Activated CD4-positive, alpha-beta T cell treated with anti-CD3 and anti-CD28 coated beads, Interleukin-2, amount 10 ng/mL, durations not matched to agents 24 days and 14 days (primary cell): ENCODE results near the gene TTLL9. TPM values are rescaled to one million over a fixed set of nuclear protein-coding genes. Genes with fewer than 3 reads are reported as not detected.
"Not testable (repeated sequence)": the region's sequence is repeated elsewhere in the genome, so short reads cannot be mapped to it uniquely, and the experiment has no call there.

Experiments used
- DNase-seq: peaks from one replicate; pipeline ENCODE4 v3.0.0; 2022
- H3K27ac Mint-ChIP-seq: one replicate; pipeline ENCODE4 v1.8.0; 2022; ENCODE audit warnings: mild to moderate bottlenecking, mixed read lengths
- H3K27me3 Mint-ChIP-seq: one replicate; pipeline ENCODE4 v1.8.0; 2022; ENCODE audit warnings: mixed read lengths
- H3K36me3 Mint-ChIP-seq: one replicate; pipeline ENCODE4 v1.8.0; 2022; ENCODE audit warnings: low read depth, mild to moderate bottlenecking, mixed read lengths
- H3K4me1 Mint-ChIP-seq: one replicate; pipeline ENCODE4 v1.8.0; 2021; ENCODE audit warnings: mixed read lengths
- H3K4me3 Mint-ChIP-seq: one replicate; pipeline ENCODE4 v1.8.0; 2022; ENCODE audit warnings: mild to moderate bottlenecking, moderate library complexity, mixed read lengths
- H3K9me3 Mint-ChIP-seq: one replicate; pipeline ENCODE4 v1.8.0; 2021; ENCODE audit warnings: mixed read lengths
- intact Hi-C: fragments of 100-400 bp; cut with micrococcal nuclease; formaldehyde crosslinking; loops from one replicate; pipeline ENCODE4 v1.15.1; 2023
- total RNA-seq: library from RNA; stranded (reverse); gene quantifications from 2 replicates; pipeline ENCODE4 v1.2.3, GENCODE V29; 2022

The TTLL9 gene
- total RNA-seq, 1 donor from 2014 or later, result not detected

- H3K9me3 Mint-ChIP-seq, result no peaks in the 10 kb centered on the region
- no peak overlapping the region for H3K27ac Mint-ChIP-seq
- peaks cover 6% of the 10 kb centered on the region for H3K27me3 Mint-ChIP-seq
- H3K4me3 Mint-ChIP-seq, result no peak overlapping the region
- H3K4me1 Mint-ChIP-seq, result no peaks in the 10 kb centered on the region
- no peaks in the 10 kb centered on the region for H3K36me3 Mint-ChIP-seq
- no peak for DNase-seq
- intact Hi-C loops, result no loop called here
These were observed 33.4 kb downstream of the TTLL9 start for GRCh38 chr20:31903627-31904386.

- DNase-seq, result no peak
- no peaks in the 10 kb centered on the region for H3K4me1 Mint-ChIP-seq
- no peak overlapping the region for H3K4me3 Mint-ChIP-seq
- H3K27me3 Mint-ChIP-seq, result peaks cover 6% of the 10 kb centered on the region
- intact Hi-C loops, result no loop called here
- no peaks in the 10 kb centered on the region for H3K36me3 Mint-ChIP-seq
- H3K27ac Mint-ChIP-seq, result no peak overlapping the region
- no peaks in the 10 kb centered on the region for H3K9me3 Mint-ChIP-seq
These were observed 35.6 kb downstream of the TTLL9 start for GRCh38 chr20:31906001-31906400.

- intact Hi-C loops, result no loop called here
- Mint-ChIP-seq H3K4me1 (no peaks in the 10 kb centered on the region), H3K9me3 (no peaks in the 10 kb centered on the region), H3K36me3 (no peaks in the 10 kb centered on the region), H3K27ac (no peak overlapping the region), H3K27me3 (peaks cover 6% of the 10 kb centered on the region), H3K4me3 (no peak overlapping the region)
- no peak for DNase-seq
These were observed 36.6 kb downstream of the TTLL9 start for GRCh38 chr20:31907046-31907445.

- Mint-ChIP-seq H3K27me3 (peaks cover 6% of the 10 kb centered on the region), H3K36me3 (no peaks in the 10 kb centered on the region), H3K4me1 (no peaks in the 10 kb centered on the region), H3K9me3 (no peaks in the 10 kb centered on the region), H3K27ac (no peak overlapping the region), H3K4me3 (no peak overlapping the region)
- intact Hi-C loops, result no loop called here
- DNase-seq, result no peak
These were observed 37.6 kb downstream of the TTLL9 start for GRCh38 chr20:31908016-31908415.

GRCh38 chr20:31908424-31908823, 38.0 kb downstream of the TTLL9 start:
- H3K4me3 Mint-ChIP-seq, result no peak overlapping the region
- peaks cover 4% of the 10 kb centered on the region for H3K27me3 Mint-ChIP-seq
- no peak for DNase-seq
- no peaks in the 10 kb centered on the region for H3K9me3 Mint-ChIP-seq
- H3K27ac Mint-ChIP-seq, result no peak overlapping the region
- intact Hi-C loops, result no loop called here
- H3K36me3 Mint-ChIP-seq, result no peaks in the 10 kb centered on the region
- H3K4me1 Mint-ChIP-seq, result no peaks in the 10 kb centered on the region

- H3K9me3 Mint-ChIP-seq, result no peaks in the 10 kb centered on the region
- no peaks in the 10 kb centered on the region for H3K4me1 Mint-ChIP-seq
- H3K36me3 Mint-ChIP-seq, result no peaks in the 10 kb centered on the region
- H3K27ac Mint-ChIP-seq, result no peak overlapping the region
- H3K27me3 Mint-ChIP-seq, result peaks cover 2% of the 10 kb centered on the region
- no peak for DNase-seq
- intact Hi-C loops, result no loop called here
- no peak overlapping the region for H3K4me3 Mint-ChIP-seq
These were observed 39.0 kb downstream of the TTLL9 start for GRCh38 chr20:31909253-31910070.

GRCh38 chr20:31910071-31910803, 39.8 kb downstream of the TTLL9 start:
- no peak overlapping the region for H3K4me3 Mint-ChIP-seq
- no peak overlapping the region for H3K27ac Mint-ChIP-seq
- no peaks in the 10 kb centered on the region for H3K4me1 Mint-ChIP-seq
- no peak for DNase-seq
- peaks cover 2% of the 10 kb centered on the region for H3K27me3 Mint-ChIP-seq
- H3K9me3 Mint-ChIP-seq, result no peaks in the 10 kb centered on the region
- intact Hi-C loops, result no loop called here
- no peaks in the 10 kb centered on the region for H3K36me3 Mint-ChIP-seq

- peaks cover 7% of the 10 kb centered on the region for H3K27me3 Mint-ChIP-seq
These were observed 43.2 kb downstream of the TTLL9 start for GRCh38 chr20:31913431-31914157.

GRCh38 chr20:31914170-31914569, 43.7 kb downstream of the TTLL9 start:
- Mint-ChIP-seq H3K36me3 (no peaks in the 10 kb centered on the region), H3K27me3 (peaks cover 7% of the 10 kb centered on the region), H3K27ac (no peak overlapping the region), H3K4me3 (no peak overlapping the region), H3K9me3 (no peaks in the 10 kb centered on the region), H3K4me1 (no peaks in the 10 kb centered on the region)
- no peak for DNase-seq
- intact Hi-C loops, result no loop called here

More at GRCh38 chr20:31913431-31914157, 43.2 kb downstream of the TTLL9 start:
- Mint-ChIP-seq H3K4me3 (no peak overlapping the region), H3K4me1 (no peaks in the 10 kb centered on the region), H3K9me3 (no peaks in the 10 kb centered on the region), H3K36me3 (no peaks in the 10 kb centered on the region), H3K27ac (no peak overlapping the region)
- intact Hi-C loops, result no loop called here
- DNase-seq, result no peak

GRCh38 chr20:31915491-31916280, 45.3 kb downstream of the TTLL9 start:
- intact Hi-C loops, result no loop called here
- Mint-ChIP-seq H3K27me3 (peaks cover 7% of the 10 kb centered on the region), H3K9me3 (no peaks in the 10 kb centered on the region), H3K36me3 (no peaks in the 10 kb centered on the region), H3K4me3 (no peak overlapping the region), H3K4me1 (no peaks in the 10 kb centered on the region), H3K27ac (no peak overlapping the region)
- no peak for DNase-seq

- Mint-ChIP-seq H3K4me3 (no peak overlapping the region), H3K4me1 (no peaks in the 10 kb centered on the region), H3K36me3 (no peaks in the 10 kb centered on the region), H3K27ac (no peak overlapping the region), H3K9me3 (no peaks in the 10 kb centered on the region), H3K27me3 (peaks cover 7% of the 10 kb centered on the region)
- DNase-seq, result no peak
- intact Hi-C loops, result no loop called here
These were observed 46.3 kb downstream of the TTLL9 start for GRCh38 chr20:31916708-31917107.

- H3K9me3 Mint-ChIP-seq, intact Hi-C loops, DNase-seq, H3K27ac Mint-ChIP-seq, H3K36me3 Mint-ChIP-seq, H3K4me3 Mint-ChIP-seq, H3K4me1 Mint-ChIP-seq: not testable (repeated sequence)
- peaks cover 12% of the 10 kb centered on the region for H3K27me3 Mint-ChIP-seq
These were observed 47.6 kb downstream of the TTLL9 start for GRCh38 chr20:31917962-31918412.
